ENCODE measurements around the gene CD72. TPM values are rescaled to one million over a fixed set of nuclear protein-coding genes. Genes with fewer than 3 reads are reported as not detected.
"Not testable (repeated sequence)": the region's sequence is repeated elsewhere in the genome, so short reads cannot be mapped to it uniquely, and the experiment has no call there.

The CD72 gene
- total RNA-seq, 4 donors from 2014 or later: 1.6 to 15.5 (median 4.9) TPM

GRCh38 chr9:35650341-35651158, 32.3 kb upstream of the CD72 start, which contains the start of gene SIT1:
Gene SIT1 (minus strand): TSS chr9:35650931. CDS start chr9:35650853, 78 bp downstream.
- ATAC-seq (ENCODE audit: low FRiP score): no peak
- TF ChIP-seq CTCF (IDR thresholded peaks at IDR 0.05): no peak
- DNase-seq (ENCODE audit: low spot score): no peak

- no peak for TF ChIP-seq CTCF (IDR thresholded peaks at IDR 0.05)
- DNase-seq (ENCODE audit: low spot score) (no peak), ATAC-seq (ENCODE audit: low FRiP score) (no peak)
Measured at GRCh38 chr9:35649431-35650340, 31.5 kb upstream of the CD72 start.

- DNase-seq (ENCODE audit: low spot score): peak; percentile 85
- peak; percentile 95 for ATAC-seq (ENCODE audit: low FRiP score)
- TF ChIP-seq CTCF (IDR thresholded peaks at IDR 0.05): peak in 1 of 3 donors; percentile 92
Measured at GRCh38 chr9:35646533-35647265, 28.5 kb upstream of the CD72 start.

GRCh38 chr9:35646153-35646532, 27.9 kb upstream of the CD72 start:
- DNase-seq (ENCODE audit: low spot score) (no peak), ATAC-seq (ENCODE audit: low FRiP score) (peak; percentile 27)
- TF ChIP-seq CTCF (IDR thresholded peaks at IDR 0.05): no peak

- not testable (repeated sequence) for ATAC-seq (ENCODE audit: low FRiP score); DNase-seq (ENCODE audit: low spot score)
Measured at GRCh38 chr9:35645736-35646135, 27.5 kb upstream of the CD72 start.

- DNase-seq (ENCODE audit: low spot score) (no peak), ATAC-seq (ENCODE audit: low FRiP score) (no peak)
- no peak for TF ChIP-seq CTCF (IDR thresholded peaks at IDR 0.05)
Measured at GRCh38 chr9:35643046-35643445, 24.8 kb upstream of the CD72 start.

GRCh38 chr9:35641478-35641877, 23.3 kb upstream of the CD72 start:
- DNase-seq (ENCODE audit: low spot score); ATAC-seq (ENCODE audit: low FRiP score): not testable (repeated sequence)

GRCh38 chr9:35640431-35640830, 22.2 kb upstream of the CD72 start:
- DNase-seq (ENCODE audit: low spot score); ATAC-seq (ENCODE audit: low FRiP score): not testable (repeated sequence)
